Fibroblast of skin of right biceps (primary cell): Measurements from ENCODE around the gene SNAP29.
A peak's percentile ranks its signal among the peaks of the same experiment; 100 is the strongest.
"Not testable (repeated sequence)": the region's sequence is repeated elsewhere in the genome, so short reads cannot be mapped to it uniquely, and the experiment has no call there.

ENCODE experiments used
- DNase-seq: peaks from one replicate; pipeline ENCODE4 v3.0.0-alpha.2; 2013

Gene SNAP29

GRCh38 chr22:20836987-20837823 is 21.6 kb upstream of the SNAP29 start:
- DNase-seq: no peak

GRCh38 chr22:20839354-20839753 is 19.5 kb upstream of the SNAP29 start:
- not testable (repeated sequence) for DNase-seq

- DNase-seq: no peak
Measured at GRCh38 chr22:20839837-20840645, 18.8 kb upstream of the SNAP29 start.

- no peak for DNase-seq
Measured at GRCh38 chr22:20840646-20841371, 18.0 kb upstream of the SNAP29 start.

- DNase-seq: no peak
Measured at GRCh38 chr22:20843501-20843900, 15.3 kb upstream of the SNAP29 start.

- DNase-seq: no peak
Measured at GRCh38 chr22:20844055-20845037, 14.5 kb upstream of the SNAP29 start.

- DNase-seq: no peak
Measured at GRCh38 chr22:20847318-20847822, 11.4 kb upstream of the SNAP29 start.

- no peak for DNase-seq
Measured at GRCh38 chr22:20852076-20852475, 6.7 kb upstream of the SNAP29 start.

- no peak for DNase-seq
Measured at GRCh38 chr22:20852503-20852902, 6.3 kb upstream of the SNAP29 start.

- DNase-seq: no peak
Measured at GRCh38 chr22:20853236-20853660, 5.6 kb upstream of the SNAP29 start.

GRCh38 chr22:20857247-20857643 is 1.6 kb upstream of the SNAP29 start:
- DNase-seq: no peak

GRCh38 chr22:20857838-20858614 is 781 bp upstream of the SNAP29 start:
- DNase-seq: peak; percentile 89

GRCh38 chr22:20859615-20860014 is 808 bp downstream of the SNAP29 start:
- no peak for DNase-seq

- no peak for DNase-seq
Measured at GRCh38 chr22:20862540-20862939, 3.7 kb downstream of the SNAP29 start.

GRCh38 chr22:20863366-20863765 is 4.6 kb downstream of the SNAP29 start:
- DNase-seq: no peak

- no peak for DNase-seq
Measured at GRCh38 chr22:20864186-20864908, 5.5 kb downstream of the SNAP29 start.

GRCh38 chr22:20865331-20865730 is 6.5 kb downstream of the SNAP29 start:
- DNase-seq: no peak

GRCh38 chr22:20865875-20866445 is 7.2 kb downstream of the SNAP29 start:
- DNase-seq: no peak

GRCh38 chr22:20866736-20867135 is 7.9 kb downstream of the SNAP29 start:
- no peak for DNase-seq
